Measurements from ENCODE around the gene CAPN5.
A peak's percentile ranks its signal among the peaks of the same experiment; 100 is the strongest.

The CAPN5 gene

DNA sequence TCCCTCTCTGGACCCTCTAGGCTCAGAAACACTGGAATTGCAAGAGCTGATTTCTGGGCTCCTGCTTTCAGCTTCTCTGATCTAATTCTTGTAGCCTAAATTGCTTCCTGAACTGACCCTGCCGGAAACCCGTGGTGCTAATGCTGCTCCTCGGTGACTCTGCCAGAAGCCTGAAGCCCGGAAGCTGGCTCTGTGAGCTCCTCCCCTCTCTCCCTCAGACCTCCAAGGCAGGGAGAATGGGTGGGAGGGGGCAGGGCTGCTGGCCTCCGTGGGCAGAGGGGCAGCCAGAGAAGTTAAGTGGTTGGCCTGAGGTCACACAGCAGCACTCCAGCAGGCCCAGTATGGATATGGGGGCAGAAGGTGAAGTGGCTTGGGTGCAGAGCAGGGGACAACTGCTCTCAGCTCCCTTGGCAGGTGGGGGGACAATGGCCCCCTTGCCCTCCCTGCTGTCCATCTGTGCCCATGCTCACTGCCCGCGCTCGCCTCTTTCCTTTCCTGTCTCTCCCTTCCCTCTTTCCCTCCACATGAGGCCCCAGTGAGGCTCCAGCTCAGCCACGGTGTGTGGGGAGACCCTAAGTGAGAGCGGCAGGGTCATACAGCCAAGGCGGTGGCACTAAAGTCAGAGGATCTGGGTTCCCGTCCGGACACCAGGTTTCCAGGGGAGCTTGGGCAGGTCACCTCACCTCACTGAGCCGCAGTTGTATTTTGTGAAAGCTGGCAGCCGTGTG, 16.2 kb downstream of the CAPN5 start:
- peak in 1 of 51 donors; percentile 22 for DNase-seq

DNA sequence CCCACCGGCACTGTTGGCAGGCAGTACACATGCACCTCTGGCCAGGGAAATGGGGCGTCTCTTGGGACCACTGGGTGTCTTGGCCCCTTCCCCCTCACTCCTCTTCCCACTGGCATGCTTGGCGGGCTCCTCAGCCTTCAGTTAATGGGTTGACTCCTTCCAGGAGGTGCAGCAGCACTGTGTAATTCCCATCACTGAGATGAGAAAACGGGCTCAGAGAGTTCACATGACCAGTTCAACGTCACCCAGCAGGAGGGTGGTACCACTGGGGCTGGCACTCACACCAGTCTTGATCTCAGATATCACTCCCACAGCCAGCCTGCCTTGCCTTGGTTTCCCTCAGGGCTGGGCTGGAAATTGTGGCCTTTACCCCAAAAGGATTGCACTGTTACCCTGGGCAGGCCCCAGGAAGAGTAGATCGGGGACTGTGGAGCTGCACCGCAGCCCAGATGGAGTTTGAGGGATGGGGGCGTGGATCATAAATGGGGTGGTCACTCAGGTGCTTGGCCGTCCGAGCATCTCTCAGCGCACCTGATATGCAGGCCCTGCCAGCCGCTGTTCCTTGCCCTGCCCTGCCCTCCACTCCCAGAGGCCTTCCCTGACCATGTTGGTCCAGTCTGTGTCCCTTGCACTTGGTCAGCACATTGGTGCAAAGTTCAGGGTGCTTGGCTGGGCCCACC, 16.9 kb downstream of the CAPN5 start:
- DNase-seq: no peak

DNA sequence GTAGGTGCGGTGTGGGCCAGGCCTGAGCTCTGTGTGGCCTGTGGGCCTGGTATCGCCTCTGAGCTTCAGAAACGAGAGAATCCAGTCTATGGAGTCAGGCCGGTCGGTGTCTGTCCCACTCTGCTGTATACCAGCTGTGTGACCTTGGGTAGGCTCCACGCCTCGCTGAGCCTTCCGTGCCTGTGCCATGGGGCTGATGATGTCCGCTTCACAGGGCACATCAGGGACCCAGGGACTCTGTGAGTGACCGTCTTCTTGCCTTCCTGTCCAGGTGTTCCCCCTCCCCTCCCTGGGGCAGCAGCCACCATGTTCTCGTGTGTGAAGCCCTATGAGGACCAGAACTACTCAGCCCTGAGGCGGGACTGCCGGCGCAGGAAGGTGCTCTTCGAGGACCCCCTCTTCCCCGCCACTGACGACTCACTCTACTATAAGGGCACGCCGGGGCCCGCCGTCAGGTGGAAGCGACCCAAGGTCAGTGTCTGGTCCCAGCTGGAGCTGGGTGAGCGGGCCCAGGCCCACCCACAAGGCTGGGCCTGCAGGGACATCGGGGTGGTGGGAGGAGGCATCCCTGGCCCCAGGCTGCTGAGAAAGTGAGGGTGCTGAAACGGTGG, 17.9 kb downstream of the CAPN5 start:
- no peak for DNase-seq

DNA sequence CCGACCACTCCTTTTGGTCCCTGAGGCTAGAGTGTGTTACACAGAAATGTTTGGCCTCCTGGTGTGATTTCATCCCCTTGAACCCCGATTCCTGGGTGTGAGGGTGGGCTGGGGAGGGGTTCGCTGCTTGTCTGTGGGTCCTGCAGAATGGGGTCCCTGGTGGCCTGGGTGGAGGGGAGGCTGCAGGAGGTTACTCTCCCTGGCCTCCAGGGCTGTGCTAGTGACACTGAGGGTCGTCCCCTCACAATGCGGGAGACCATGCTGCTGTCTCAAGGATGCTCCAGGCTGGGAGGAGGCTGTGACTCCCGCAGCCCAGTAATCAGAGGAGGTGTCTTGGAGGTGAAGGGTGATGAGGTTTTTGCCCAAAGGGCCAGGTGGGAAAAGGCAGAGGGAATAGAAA, 18.9 kb downstream of the CAPN5 start:
- DNase-seq: no peak

DNA sequence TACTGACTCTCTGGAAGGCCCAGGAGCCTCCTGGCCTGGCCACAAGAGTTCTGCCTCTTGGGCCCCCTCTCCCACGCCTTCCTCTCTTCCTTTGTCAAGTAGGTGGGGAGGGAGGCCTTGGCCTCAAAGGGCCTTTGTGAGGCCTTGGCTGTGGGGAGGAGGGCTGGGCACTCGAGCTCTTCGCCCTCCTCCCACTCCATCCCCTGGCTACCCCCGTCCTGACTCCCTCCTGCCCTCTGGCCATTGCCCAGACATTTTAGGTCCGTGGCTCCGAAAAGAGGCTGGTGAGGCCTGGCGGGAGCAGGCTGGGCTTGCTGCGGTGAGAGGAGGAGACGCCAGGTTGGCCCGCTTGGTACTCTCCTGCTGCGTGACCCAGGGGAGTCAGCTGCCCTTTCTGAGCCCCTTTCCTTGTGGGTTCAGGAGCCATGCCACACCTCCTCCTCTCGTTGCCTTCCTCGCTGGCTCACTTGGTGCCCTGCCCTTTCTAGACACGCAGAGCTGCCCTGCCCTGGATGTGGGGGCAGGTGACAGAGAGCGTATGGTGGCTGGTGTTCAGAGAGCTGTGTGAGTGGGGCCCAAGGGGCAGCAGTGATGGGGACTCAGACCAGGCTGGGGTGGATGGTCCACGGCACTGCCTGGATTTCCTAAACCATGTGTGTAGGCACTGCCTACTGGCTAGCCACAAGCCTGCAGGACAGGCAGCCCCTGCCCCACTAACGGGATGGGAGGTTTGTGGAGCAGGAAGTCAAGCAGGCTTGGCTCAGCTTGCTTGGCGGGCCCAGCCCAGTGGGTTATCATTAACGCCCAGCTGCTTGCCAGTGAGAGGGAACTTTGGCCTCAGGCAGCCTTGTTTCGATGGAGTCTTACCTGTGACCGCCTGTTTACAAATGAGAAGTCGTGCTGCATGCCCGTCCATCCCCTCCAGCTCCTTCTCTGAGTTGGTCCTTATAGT, 20.0 kb downstream of the CAPN5 start:
- peak in 4 of 51 donors; percentile 26 to 39 (median 28) for DNase-seq

DNA sequence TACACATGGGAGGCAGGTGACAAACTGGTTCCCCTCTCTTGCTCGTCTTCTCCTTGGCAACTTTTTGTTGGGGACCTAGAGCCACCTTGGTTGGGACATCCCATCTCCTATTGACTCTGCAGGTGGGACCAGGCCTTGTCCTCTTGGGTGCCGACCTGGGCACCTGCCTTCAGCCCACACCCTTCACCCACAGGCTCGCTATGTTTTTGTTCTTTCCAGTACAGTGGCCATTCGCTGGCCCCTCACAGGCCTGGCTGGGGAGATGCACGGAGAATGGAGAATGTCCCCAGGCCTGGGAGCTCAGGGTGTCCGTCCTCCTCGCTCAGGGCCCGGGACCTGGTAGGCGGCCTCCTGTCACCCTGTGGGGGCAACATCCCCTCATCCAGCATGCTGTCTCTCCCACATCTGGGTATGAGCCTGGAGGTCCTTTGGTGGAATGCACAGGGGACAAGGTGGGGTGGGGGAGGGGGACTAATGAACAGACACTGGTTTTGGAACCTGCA, 21.0 kb downstream of the CAPN5 start:
- no peak for DNase-seq

DNA sequence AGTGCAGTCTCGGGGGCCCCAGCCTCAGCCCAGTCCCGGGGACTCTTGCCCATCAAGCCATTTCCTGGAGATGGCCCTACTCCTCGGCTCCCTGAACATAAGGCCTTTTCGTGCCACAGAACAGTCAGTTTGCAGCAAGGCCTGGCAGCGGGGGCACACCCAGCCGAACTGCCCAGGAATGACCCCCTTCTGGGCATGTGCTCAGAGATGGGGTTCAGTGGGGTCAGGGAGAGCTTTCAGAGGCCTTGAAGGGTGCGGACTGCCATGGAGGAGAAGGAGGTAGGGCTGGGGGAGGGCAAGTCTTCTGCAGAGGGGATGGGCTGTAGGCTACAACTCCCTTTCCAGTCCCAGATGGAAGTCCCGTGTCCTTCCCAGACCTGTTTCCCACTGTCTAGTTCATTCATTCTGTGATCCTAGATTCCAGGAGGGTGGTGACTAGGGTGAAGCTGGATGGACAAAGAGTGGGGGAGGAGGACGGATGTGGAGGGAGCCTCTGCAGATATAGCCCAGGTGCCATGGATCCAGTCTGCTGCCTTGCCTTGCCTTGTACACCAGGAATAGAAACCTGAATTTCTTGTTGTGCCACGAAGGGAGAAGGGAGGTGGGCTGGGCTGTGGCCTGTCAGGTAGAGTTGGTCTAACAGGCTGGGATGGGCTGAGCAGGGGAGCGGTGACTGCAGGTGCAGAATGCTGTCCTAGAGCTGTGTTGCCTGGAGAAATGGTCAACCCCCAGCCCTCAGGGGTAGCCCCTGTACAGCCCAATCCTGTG, 21.6 kb downstream of the CAPN5 start:
- no peak for DNase-seq

DNA sequence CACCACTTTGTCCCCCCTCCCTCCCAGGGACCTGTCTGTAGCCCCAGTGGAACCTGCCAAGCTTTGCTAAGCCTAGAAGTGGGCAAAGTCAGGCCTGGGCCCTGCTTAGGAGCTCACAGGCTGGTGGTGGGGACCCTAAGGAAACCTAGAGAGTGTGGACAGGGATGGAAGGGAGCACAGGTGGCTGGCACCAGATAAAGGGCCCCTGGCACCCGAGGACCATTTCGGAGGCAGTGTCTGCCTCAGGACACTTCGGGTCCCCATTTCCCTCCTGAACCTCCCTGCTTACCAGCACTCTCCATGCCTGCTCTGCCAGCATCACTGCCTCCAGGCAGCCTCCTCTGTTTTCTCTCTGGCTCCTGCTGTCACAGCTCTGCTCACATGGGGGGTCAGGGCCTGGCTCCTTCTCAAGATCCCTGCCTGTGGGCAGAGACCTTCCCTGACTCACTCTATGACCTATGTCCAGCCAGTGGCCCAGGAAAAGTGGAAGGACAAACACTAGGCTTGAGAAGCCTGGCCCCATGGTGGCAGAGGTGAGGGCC, 22.3 kb downstream of the CAPN5 start:
- no peak for DNase-seq

DNA sequence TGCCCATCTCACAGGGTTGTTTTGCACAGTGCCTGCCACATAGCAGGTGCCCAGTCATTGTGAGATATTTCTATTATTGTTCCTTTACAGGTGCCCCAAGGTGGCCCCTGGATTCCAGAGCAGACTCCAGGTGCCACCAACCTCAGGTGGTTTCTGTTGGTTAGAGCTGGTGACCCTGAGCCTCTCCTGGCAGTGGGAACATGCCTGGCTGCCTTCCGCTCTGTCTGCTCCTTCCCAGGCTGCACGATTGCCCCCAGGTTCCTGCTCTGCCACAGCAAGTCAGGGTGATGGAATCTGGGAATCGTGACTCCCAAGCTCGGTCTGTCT, 23.2 kb downstream of the CAPN5 start:
- no peak for DNase-seq

DNA sequence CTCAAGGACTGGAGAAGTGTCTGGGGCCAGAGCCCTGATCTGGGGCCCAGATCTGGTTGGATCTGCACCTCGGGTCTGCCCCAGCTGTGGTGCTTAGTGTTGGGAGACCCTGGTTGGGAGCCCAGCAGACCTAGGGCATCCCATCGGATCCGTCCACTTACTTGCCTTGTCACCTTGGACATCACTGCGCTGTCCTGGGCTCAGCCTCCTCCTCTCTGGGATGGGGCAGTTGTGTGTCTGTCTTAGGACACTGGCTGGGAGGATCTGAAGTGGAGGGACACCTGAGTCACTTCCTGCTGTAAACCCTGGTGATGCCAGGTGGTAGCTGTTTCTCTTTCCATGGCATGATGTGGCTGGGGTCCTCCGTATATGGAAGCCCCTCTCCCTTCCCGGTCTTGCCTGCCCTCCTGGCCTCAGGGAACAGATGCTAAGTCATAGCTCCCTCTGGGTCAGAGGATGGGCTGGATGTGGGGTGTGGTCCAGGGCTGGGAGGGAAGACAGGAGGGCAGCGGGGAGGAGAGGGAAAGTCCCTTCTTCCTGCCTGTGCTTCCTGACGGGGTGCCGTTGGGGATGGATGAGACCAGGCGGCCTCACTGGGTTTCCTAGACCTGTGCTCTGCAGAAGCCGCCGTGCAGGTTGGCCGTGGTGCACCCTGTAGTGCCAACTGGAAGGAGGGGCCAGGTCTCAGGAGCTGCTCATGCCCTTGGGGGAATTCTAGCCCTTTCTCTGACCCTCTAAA, 23.8 kb downstream of the CAPN5 start:
- no peak for DNase-seq

DNA sequence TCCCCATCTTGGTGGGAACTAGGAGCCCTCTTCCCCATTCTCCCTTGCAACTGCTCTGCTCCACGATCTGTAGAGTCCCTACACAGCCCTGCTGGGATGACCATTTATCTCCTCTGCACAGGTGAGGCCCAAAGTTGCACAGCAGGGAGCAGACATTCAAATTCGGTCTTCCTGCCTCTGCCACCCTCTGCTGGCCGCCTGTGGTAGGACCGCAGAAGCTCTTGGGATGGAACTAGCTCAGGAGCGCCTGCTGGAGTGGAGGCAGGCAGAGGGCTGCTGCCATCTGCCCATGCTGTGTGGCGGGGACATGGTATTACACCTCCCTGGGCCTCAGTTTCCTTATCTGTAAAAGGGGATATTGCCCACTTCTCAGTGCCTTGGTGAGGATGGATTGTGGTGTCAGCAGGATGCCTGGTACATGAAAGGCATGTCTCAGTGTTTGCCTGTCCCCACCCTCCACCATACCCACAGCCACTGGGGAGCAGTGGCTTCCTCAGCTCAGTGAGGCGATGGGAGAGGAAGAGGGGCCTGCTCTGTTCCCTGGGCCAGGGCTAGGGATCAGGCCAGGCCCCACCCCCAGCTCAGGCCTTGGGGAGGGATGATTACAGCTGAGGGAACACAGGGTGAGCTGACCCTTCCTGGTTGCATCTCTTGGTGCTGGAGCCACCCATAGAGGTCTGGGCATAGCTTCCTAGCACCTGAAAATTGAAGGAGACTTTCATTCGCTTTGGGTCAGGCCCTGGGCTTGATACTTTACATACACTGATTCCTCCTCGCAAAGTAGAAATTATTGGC, 24.6 kb downstream of the CAPN5 start:
- peak in 47 of 51 donors; percentile 15 to 82 (median 48) for DNase-seq

DNA sequence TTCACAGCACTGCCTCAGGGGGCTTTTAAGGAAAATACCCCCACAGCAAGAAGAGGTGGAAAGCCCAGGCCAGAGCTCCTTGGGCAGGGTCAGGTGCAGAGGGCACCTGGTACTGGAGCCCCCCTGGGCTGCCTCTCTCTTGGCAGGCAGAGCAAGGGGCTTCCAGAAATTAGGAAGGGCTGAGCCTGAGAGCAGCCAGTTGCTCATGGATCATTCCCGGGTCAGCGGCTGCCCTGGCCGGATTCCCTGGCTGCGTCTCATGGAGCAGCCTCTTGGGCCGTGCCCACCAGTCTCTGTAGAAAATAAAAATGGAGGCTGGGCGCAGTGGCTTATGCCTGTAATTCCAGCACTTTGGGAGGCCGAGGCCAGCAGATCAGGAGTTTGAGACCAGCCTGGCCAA, 25.6 kb downstream of the CAPN5 start:
- DNase-seq: peak in 11 of 51 donors; percentile 6 to 55 (median 32)

DNA sequence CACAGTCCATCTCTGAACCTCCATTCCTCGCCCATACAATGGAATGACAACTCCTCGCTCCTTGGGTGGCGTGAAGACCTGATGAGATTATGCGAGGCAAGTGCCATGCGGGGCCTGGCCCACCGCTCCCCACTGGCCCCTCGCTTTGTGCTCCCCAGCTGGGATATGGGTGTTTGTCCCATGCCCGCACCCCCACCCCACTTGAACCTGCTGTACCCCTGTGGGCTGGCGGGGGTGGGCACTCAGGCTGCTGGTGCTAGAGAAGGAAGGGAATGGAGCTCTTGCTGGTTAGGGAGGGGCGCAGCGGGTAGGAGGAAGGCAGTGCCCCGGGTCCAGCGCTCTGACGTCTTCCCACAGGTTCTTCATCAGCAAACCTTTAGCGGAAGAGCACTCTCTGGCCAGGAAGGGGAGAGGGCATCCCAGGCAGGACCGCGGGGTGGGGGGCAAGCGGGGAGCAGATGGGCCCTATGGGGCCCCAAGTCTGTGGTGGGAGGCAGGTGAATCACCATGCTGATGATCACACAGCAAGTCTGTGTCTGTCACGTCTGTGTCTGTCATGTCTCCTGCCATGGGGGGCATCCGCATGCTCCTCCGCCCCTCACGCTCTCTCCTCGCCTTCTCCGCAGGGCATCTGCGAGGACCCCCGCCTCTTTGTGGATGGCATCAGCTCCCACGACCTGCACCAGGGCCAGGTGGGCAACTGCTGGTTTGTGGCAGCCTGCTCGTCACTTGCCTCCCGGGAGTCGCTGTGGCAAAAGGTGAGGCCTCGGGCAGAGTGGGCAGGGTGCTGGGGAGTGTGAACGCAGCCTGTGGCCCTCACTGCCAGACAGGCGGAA, 26.5 kb downstream of the CAPN5 start:
- no peak for DNase-seq

DNA sequence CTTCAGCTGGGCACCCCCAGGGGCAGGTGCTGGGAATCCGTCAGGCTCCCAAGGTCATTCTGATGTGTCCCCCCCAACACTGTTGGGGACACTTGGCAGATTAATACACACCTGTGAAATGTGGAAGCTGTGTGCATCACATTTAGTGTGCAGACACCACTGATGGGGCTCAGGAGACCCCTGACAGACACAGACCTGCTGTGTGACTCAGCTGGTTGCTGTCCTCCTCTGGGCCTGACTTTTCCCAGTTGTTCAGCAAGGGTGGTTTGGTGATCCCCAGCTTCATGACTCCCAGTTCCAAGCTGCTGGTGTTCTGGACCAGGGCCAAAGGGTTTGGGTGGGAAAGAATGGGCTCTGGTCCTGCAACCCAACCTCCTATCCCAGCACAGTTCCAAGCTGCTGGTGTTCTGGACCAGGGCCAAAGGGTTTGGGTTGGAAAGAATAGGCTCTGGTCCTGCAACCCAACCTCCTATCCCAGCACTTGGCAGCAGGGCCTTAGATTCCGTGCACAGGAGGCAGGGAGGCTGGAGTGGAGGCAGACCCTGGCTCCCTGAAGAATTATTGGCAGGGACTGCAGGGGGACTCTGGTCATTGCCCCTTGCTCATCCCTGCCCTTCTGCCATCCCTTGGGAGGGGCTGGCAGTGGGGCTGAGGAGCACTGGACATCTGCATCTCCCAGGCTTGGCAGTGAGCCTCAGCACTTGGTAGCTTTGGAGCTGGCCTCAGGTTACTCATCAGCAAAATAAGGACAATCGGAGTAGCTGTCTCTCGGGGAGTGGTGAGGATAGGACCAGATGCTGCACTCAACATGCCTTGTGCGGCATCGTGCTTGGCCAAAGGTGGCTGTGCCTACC, 27.4 kb downstream of the CAPN5 start:
- DNase-seq: no peak

DNA sequence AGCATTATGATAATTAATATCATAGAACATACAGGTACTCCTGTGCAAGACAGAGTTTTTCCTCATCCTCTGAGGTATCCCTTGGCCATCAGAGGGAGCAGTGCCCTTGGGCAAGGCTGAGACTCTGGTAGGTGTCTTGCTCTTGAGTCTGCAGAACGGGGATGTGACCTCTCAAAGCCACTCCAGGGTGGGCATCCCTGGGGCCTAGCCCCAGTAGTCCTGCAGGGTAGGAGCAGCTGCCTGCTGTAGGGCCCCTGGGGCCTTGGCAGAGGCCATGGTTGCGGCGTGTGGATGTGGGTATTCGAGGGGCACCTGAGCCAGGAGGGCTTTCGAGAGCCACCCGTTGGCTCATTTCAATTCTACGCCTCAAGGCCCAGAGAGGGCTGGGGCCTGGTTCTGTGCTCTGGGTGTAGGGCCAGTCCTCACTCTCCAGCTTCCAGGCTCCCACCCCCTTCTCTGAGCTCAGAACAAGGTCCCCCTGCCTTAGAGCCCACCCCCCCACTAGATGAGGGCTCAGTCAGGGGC, 28.1 kb downstream of the CAPN5 start:
- DNase-seq: no peak

Data from hypothalamus (tissue), 51 donors.